Large intestine (tissue), 12 donors: Measurements from ENCODE around the gene TSEN34. TPM values are rescaled to one million over a fixed set of nuclear protein-coding genes. Genes with fewer than 3 reads are reported as not detected.
A peak's percentile ranks its signal among the peaks of the same experiment; 100 is the strongest.

ENCODE experiments used
- DNase-seq, 2 donors: peaks; one replicate each; pipeline versions ENCODE4 v3.0.0 to v3.0.0-alpha.2; 2013
- H3K27ac ChIP-seq: one replicate; pipeline ENCODE4 v1.5.1; 2013; ENCODE audit warnings: low read length
- H3K27me3 ChIP-seq: 2 replicates; pipeline ENCODE4 v1.6.1; 2013; ENCODE audit warnings: low read length; ENCODE audit not compliant: control insufficient read depth, insufficient read depth
- H3K36me3 ChIP-seq: 2 replicates; pipeline ENCODE4 v1.6.1; 2013; ENCODE audit warnings: low read length; ENCODE audit not compliant: control insufficient read depth, insufficient read depth
- H3K4me1 ChIP-seq: one replicate; pipeline ENCODE4 v1.6.1; 2013; ENCODE audit warnings: low read length; ENCODE audit not compliant: control insufficient read depth, insufficient read depth
- H3K4me3 ChIP-seq: one replicate; pipeline ENCODE4 v1.5.1; 2013; ENCODE audit warnings: low read length
- H3K9me3 ChIP-seq: one replicate; pipeline ENCODE4 v1.6.1; 2013; ENCODE audit warnings: mild to moderate bottlenecking, low read depth, low read length, moderate library complexity; ENCODE audit not compliant: control insufficient read depth
- WGBS: methylation state at CpG from one replicate; pipeline ENCODE4 v1.1.5; 2013; ENCODE audit warnings: low lambda C conversion rate; ENCODE audit not compliant: insufficient coverage; 5-methylcytosine and 5-hydroxymethylcytosine counted together
- long read RNA-seq, 11 donors: transcript quantifications; one replicate each; lab custom pipeline, GENCODE V29; 2026
- polyA plus RNA-seq: library from polyadenylated mRNA; unstranded; fragments of 120-200 nt; gene quantifications from one replicate; pipeline ENCODE4 v1.2.1, GENCODE V29; 2013

TSEN34 gene
- 52.7 TPM for polyA plus RNA-seq
- long read RNA-seq, donor 1, transcript TSEN34-201 (5 exons, 2,294 nt) = minor isoform, 6 of 27 reads
- long read RNA-seq, donor 1, transcript TSEN34-203 (4 exons, 1,349 nt) = major isoform, 13 of 27 reads
- long read RNA-seq, donor 1, partial matches to known transcripts = 8 of 27 reads
- long read RNA-seq, donor 1, other reads (novel, unspliced or antisense) = 0 of 27 reads
- long read RNA-seq, donor 2, transcript TSEN34-207 (3 exons, 2,372 nt) = minor isoform, 5 of 60 reads
- long read RNA-seq, donor 2, transcript TSEN34-201 (5 exons, 2,294 nt) = minor isoform, 12 of 60 reads
- long read RNA-seq, donor 2, transcript TSEN34-203 (4 exons, 1,349 nt) = major isoform, 24 of 60 reads
- long read RNA-seq, donor 2, partial matches to known transcripts = 16 of 60 reads
- long read RNA-seq, donor 2, other reads (novel, unspliced or antisense) = 0 of 60 reads
- long read RNA-seq, donor 3, transcript TSEN34-203 (4 exons, 1,349 nt) = major isoform, 31 of 52 reads
- long read RNA-seq, donor 3, transcript TSEN34-201 (5 exons, 2,294 nt) = minor isoform, 9 of 52 reads
- long read RNA-seq, donor 3, transcript TSEN34-202 (5 exons, 1,548 nt) = minor isoform, 5 of 52 reads
- long read RNA-seq, donor 3, partial matches to known transcripts = 5 of 52 reads
- long read RNA-seq, donor 3, other reads (novel, unspliced or antisense) = 0 of 52 reads
- long read RNA-seq, donor 4, partial matches to known transcripts = 0 of 7 reads
- long read RNA-seq, donor 4, other reads (novel, unspliced or antisense) = 0 of 7 reads
- long read RNA-seq, donor 5, transcript TSEN34-203 (4 exons, 1,349 nt) = major isoform, 16 of 25 reads
- long read RNA-seq, donor 5, transcript TSEN34-201 (5 exons, 2,294 nt) = minor isoform, 7 of 25 reads
- long read RNA-seq, donor 5, partial matches to known transcripts = 0 of 25 reads
- long read RNA-seq, donor 5, other reads (novel, unspliced or antisense) = 0 of 25 reads
- long read RNA-seq, donor 6, transcript TSEN34-203 (4 exons, 1,349 nt) = major isoform, 27 of 48 reads
- long read RNA-seq, donor 6, transcript TSEN34-201 (5 exons, 2,294 nt) = minor isoform, 10 of 48 reads
- long read RNA-seq, donor 6, partial matches to known transcripts = 5 of 48 reads
- long read RNA-seq, donor 6, other reads (novel, unspliced or antisense) = 0 of 48 reads
- long read RNA-seq, donor 7, transcript TSEN34-203 (4 exons, 1,349 nt) = major isoform, 12 of 15 reads
- long read RNA-seq, donor 7, partial matches to known transcripts = 0 of 15 reads
- long read RNA-seq, donor 7, other reads (novel, unspliced or antisense) = 0 of 15 reads
- long read RNA-seq, donor 8, transcript TSEN34-202 (5 exons, 1,548 nt) = minor isoform, 5 of 37 reads
- long read RNA-seq, donor 8, transcript TSEN34-201 (5 exons, 2,294 nt) = minor isoform, 10 of 37 reads
- long read RNA-seq, donor 8, transcript TSEN34-203 (4 exons, 1,349 nt) = major isoform, 21 of 37 reads
- long read RNA-seq, donor 8, partial matches to known transcripts = 0 of 37 reads
- long read RNA-seq, donor 8, other reads (novel, unspliced or antisense) = 0 of 37 reads
- long read RNA-seq, donor 9, transcript TSEN34-203 (4 exons, 1,349 nt) = major isoform, 19 of 35 reads
- long read RNA-seq, donor 9, transcript TSEN34-202 (5 exons, 1,548 nt) = minor isoform, 5 of 35 reads
- long read RNA-seq, donor 9, transcript TSEN34-201 (5 exons, 2,294 nt) = minor isoform, 5 of 35 reads
- long read RNA-seq, donor 9, partial matches to known transcripts = 5 of 35 reads
- long read RNA-seq, donor 9, other reads (novel, unspliced or antisense) = 0 of 35 reads
- long read RNA-seq, donor 10, transcript TSEN34-201 (5 exons, 2,294 nt) = minor isoform, 6 of 39 reads
- long read RNA-seq, donor 10, transcript TSEN34-203 (4 exons, 1,349 nt) = major isoform, 29 of 39 reads
- long read RNA-seq, donor 10, partial matches to known transcripts = 0 of 39 reads
- long read RNA-seq, donor 10, other reads (novel, unspliced or antisense) = 0 of 39 reads
- long read RNA-seq, donor 11, transcript TSEN34-203 (4 exons, 1,349 nt) = major isoform, 14 of 23 reads
- long read RNA-seq, donor 11, transcript TSEN34-201 (5 exons, 2,294 nt) = minor isoform, 5 of 23 reads
- long read RNA-seq, donor 11, partial matches to known transcripts = 0 of 23 reads
- long read RNA-seq, donor 11, other reads (novel, unspliced or antisense) = 0 of 23 reads

- Histone ChIP-seq H3K27me3 (no peaks in the 10 kb centered on the region), H3K36me3 (peaks cover 39% of the 10 kb centered on the region), H3K4me1 (peaks cover 35% of the 10 kb centered on the region), H3K9me3 (no peaks in the 10 kb centered on the region), H3K27ac (peak within 1 kb of the TSS; percentile 98), H3K4me3 (peak within 1 kb of the TSS; percentile 75)
- peak in 1 of 2 donors; percentile 87 for DNase-seq
- no CpG with 5 or more reads among the region's 77 CpGs for WGBS
Measured at GRCh38 chr19:54191011-54191810, at the start of gene TSEN34. Gene TSEN34, plus strand, starts transcription at chr19:54191308. Its CDS starts 57 bp downstream, at chr19:54191365.

GRCh38 chr19:54141356-54141755, 49.8 kb upstream of the TSEN34 start:
- no peak overlapping the region for H3K27ac ChIP-seq
- H3K27me3 ChIP-seq = no peaks in the 10 kb centered on the region
- H3K4me1 ChIP-seq = peaks cover 19% of the 10 kb centered on the region
- no CpG with 5 or more reads among the region's 3 CpGs for WGBS
- no peaks in the 10 kb centered on the region for H3K9me3 ChIP-seq
- peaks cover 66% of the 10 kb centered on the region for H3K36me3 ChIP-seq
- DNase-seq = no peak
- no peak overlapping the region for H3K4me3 ChIP-seq

- H3K4me3 ChIP-seq = no peak overlapping the region
- WGBS = no CpG with 5 or more reads among the region's 7 CpGs
- H3K27me3 ChIP-seq = no peaks in the 10 kb centered on the region
- no peaks in the 10 kb centered on the region for H3K9me3 ChIP-seq
- H3K36me3 ChIP-seq = peaks cover 75% of the 10 kb centered on the region
- DNase-seq = no peak
- peaks cover 19% of the 10 kb centered on the region for H3K4me1 ChIP-seq
- no peak overlapping the region for H3K27ac ChIP-seq
Measured at GRCh38 chr19:54142166-54142780, 48.8 kb upstream of the TSEN34 start.

GRCh38 chr19:54145541-54146158, 45.5 kb upstream of the TSEN34 start:
- Histone ChIP-seq H3K9me3 (no peaks in the 10 kb centered on the region), H3K27me3 (no peaks in the 10 kb centered on the region), H3K4me3 (no peak overlapping the region), H3K27ac (no peak overlapping the region), H3K36me3 (peaks cover 89% of the 10 kb centered on the region), H3K4me1 (peaks cover 10% of the 10 kb centered on the region)
- no CpG with 5 or more reads among the region's 28 CpGs for WGBS
- no peak for DNase-seq

GRCh38 chr19:54147676-54148075, 43.4 kb upstream of the TSEN34 start:
- Histone ChIP-seq H3K4me1 (no peaks in the 10 kb centered on the region), H3K27ac (no peak overlapping the region), H3K9me3 (no peaks in the 10 kb centered on the region), H3K27me3 (no peaks in the 10 kb centered on the region), H3K36me3 (peaks cover 96% of the 10 kb centered on the region), H3K4me3 (no peak overlapping the region)
- WGBS = no CpG with 5 or more reads among the region's 3 CpGs
- no peak for DNase-seq

GRCh38 chr19:54148158-54148557, 43.0 kb upstream of the TSEN34 start:
- Histone ChIP-seq H3K4me1 (no peaks in the 10 kb centered on the region), H3K27me3 (no peaks in the 10 kb centered on the region), H3K4me3 (no peak overlapping the region), H3K27ac (no peak overlapping the region), H3K36me3 (peaks cover 96% of the 10 kb centered on the region), H3K9me3 (no peaks in the 10 kb centered on the region)
- no CpG with 5 or more reads among the region's 19 CpGs for WGBS
- no peak for DNase-seq

GRCh38 chr19:54149021-54149812, 41.9 kb upstream of the TSEN34 start:
- no peak for DNase-seq
- Histone ChIP-seq H3K27ac (no peak overlapping the region), H3K9me3 (no peaks in the 10 kb centered on the region), H3K27me3 (no peaks in the 10 kb centered on the region), H3K4me3 (no peak overlapping the region), H3K4me1 (no peaks in the 10 kb centered on the region), H3K36me3 (peaks cover 95% of the 10 kb centered on the region)
- WGBS = 100% methylated on average over 3 of the region's 12 CpGs
